HG02884 (cell line): Measurements from ENCODE around the gene TMEM139.
A peak's percentile ranks its signal among the peaks of the same experiment; 100 is the strongest.
"Not testable (repeated sequence)": the region's sequence is repeated elsewhere in the genome, so short reads cannot be mapped to it uniquely, and the experiment has no call there.

ENCODE experiments used
- ATAC-seq: cut with Tn5 transposase; IDR thresholded peaks from one replicate; pipeline ENCODE4 v1.9.1; 2021; ENCODE audit warnings: mild to moderate bottlenecking, moderate library complexity; ENCODE audit not compliant: unreplicated experiment

Gene TMEM139

DNA sequence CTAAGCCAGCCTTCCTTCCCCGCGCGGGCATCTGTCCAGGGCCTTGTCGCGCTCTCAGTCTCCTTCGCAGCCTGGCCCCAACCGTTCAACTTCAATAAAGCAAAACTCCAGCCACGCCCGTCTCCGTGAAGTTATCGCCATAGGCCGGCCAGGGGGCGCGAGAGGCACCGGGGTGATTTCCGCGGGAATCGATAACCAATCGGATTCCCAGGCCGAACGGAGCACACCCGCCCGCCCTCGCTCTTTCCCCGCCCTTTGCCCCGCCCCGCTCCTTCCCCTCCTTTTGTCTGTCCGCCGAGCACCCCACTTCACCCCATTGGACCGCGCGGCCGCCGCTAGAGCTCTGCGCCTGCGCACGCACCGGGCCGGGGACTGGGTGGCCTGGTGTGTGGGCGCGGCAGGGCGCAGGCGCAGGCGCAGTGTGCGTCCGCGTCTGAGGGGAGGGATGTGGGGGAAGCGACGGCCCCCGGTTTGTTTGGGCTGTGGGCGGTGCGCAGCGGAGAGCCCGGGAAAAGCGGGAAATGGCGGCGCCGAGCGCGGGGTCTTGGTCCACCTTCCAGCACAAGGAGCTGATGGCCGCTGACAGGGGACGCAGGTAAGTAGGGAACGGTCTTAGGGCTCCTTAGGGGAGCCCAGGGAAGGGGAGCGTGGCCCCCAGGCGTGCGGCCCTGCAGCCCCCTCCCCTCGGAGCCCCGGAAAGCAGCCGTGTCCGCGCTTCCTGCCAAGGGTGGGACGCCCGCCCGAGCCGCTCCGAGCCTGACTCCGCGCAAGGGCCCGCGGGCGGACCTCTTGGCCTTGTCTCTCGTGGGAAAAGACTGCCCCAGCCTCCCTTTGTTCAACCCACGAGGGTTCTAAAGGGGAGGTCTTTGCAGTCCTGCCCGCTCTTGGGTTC, 3.4 kb downstream of the TMEM139 start, which contains the start of gene CASP2:
CASP2 (plus strand) TSS at position 417 of the 892 bp plus-strand sequence; CDS start at position 522, 105 bp downstream.
- ATAC-seq, result peak; percentile 85

GRCh38 chr7:143288836-143289235, 4.1 kb downstream of the TMEM139 start:
- no peak for ATAC-seq

GRCh38 chr7:143289421-143289820, 4.7 kb downstream of the TMEM139 start:
- no peak for ATAC-seq

- not testable (repeated sequence) for ATAC-seq
Observed at GRCh38 chr7:143289888-143290287, 5.1 kb downstream of the TMEM139 start.

GRCh38 chr7:143290293-143290692, 5.5 kb downstream of the TMEM139 start:
- no peak for ATAC-seq

- ATAC-seq, result no peak
Observed at GRCh38 chr7:143292876-143293275, 8.1 kb downstream of the TMEM139 start.

DNA sequence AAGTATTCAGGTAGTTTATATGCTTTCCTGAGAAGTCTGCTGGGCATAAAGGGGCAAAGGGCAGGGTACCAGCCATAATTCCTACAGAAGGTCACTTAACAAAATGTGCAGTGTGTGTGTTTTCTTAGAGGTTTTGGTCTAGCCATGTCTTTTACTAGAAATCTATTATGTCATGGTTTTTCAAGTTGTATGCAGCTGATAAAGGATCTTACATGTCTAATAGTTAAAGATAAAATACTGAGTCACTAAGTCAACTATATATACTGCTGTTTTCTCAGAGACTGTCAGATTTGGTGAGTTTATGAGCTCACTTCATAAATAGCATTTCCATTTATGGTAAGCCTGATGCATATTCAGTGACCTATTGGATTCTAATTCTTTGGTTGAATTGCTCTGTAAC, 11.1 kb downstream of the TMEM139 start:
- ATAC-seq, result no peak

DNA sequence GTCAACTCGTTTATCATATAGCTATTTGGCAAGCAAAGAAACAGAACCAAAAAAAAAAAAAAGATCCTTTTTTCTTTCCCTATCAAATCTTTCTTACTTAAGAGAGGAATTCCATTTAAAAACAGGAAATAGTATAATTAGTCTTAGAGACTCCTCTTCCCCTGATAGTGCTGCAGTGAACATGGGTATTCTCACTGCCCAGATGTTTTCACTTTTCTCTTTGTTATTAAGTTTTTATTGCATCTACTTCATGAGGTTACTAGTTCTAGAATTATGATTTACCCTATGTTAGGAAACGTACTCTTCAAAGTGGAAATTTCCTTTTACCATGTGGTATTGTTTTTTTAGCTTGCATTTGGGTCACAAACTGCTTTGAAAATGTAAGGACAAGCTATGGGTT, 11.9 kb downstream of the TMEM139 start:
- no peak for ATAC-seq

GRCh38 chr7:143299346-143299745, 14.6 kb downstream of the TMEM139 start:
- no peak for ATAC-seq

GRCh38 chr7:143299840-143300239, 15.1 kb downstream of the TMEM139 start:
- ATAC-seq, result no peak

GRCh38 chr7:143300959-143301935, 16.5 kb downstream of the TMEM139 start:
- no peak for ATAC-seq

GRCh38 chr7:143303733-143304132, 19.0 kb downstream of the TMEM139 start:
- ATAC-seq, result no peak

GRCh38 chr7:143304938-143305337, 20.2 kb downstream of the TMEM139 start:
- no peak for ATAC-seq

- no peak for ATAC-seq
Observed at GRCh38 chr7:143305423-143306070, 20.8 kb downstream of the TMEM139 start.

GRCh38 chr7:143308632-143309031, 23.9 kb downstream of the TMEM139 start:
- no peak for ATAC-seq

- ATAC-seq, result peak; percentile 47
Observed at GRCh38 chr7:143314127-143314526, 29.4 kb downstream of the TMEM139 start.

- no peak for ATAC-seq
Observed at GRCh38 chr7:143315776-143316175, 31.0 kb downstream of the TMEM139 start, which contains the start of gene CLCN1. Gene CLCN1, plus strand, starts transcription at chr7:143316111. Its CDS starts 102 bp downstream, at chr7:143316213.

GRCh38 chr7:143316492-143316891, 31.7 kb downstream of the TMEM139 start:
- ATAC-seq, result no peak

- no peak for ATAC-seq
Observed at GRCh38 chr7:143318661-143319060, 33.9 kb downstream of the TMEM139 start.

DNA sequence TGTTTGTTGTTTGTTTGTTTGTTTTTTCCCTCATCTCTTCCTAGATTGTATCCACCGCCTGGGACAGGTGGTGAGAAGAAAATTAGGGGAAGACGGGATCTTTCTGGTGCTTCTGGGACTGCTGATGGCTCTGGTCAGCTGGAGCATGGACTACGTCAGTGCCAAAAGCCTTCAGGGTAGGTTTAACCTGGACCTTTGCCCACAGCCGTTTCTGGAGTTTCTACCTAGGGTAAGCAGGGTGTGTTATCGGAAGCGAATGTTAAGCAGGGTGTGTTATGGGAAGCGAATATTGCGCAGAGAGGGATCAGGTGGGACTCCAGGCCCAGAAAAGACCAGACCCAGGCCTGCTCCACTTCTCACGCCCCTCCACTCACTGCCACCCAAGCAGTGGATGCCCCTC, 35.9 kb downstream of the TMEM139 start:
- no peak for ATAC-seq

DNA sequence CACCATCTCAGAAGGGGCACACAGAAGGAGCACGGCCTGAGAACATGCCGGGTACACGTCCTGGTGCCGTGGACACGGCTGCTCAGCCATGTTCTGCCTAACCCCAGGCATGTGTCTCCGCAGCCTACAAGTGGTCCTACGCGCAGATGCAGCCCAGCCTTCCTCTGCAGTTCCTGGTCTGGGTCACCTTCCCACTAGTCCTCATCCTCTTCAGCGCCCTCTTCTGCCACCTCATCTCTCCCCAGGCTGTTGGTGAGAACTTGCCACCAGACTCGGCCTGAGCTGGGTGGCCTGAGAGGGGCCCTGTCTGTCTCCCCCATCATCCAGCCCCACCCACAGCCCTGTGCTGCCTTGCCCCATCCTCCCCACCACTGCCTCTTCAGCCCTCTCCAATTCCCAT, 36.5 kb downstream of the TMEM139 start:
- ATAC-seq, result no peak
